GM18508 (cell line): ENCODE measurements around the gene SIRT5.

Experiments
- ATAC-seq: cut with Tn5 transposase; IDR thresholded peaks from one replicate; pipeline ENCODE4 v1.9.1; 2021; ENCODE audit warnings: moderate number of reproducible peaks; ENCODE audit not compliant: insufficient read depth, unreplicated experiment

Gene SIRT5

GRCh38 chr6:13548500-13549210 is 25.7 kb upstream of the SIRT5 start:
- ATAC-seq = no peak

GRCh38 chr6:13550656-13551055 is 23.7 kb upstream of the SIRT5 start:
- no peak for ATAC-seq

- ATAC-seq = no peak
These were observed 20.8 kb upstream of the SIRT5 start for GRCh38 chr6:13553646-13554045.

- no peak for ATAC-seq
These were observed 19.5 kb upstream of the SIRT5 start for GRCh38 chr6:13554929-13555333.

- ATAC-seq = no peak
These were observed 16.6 kb upstream of the SIRT5 start for GRCh38 chr6:13557841-13558240.

- ATAC-seq = no peak
These were observed 15.7 kb upstream of the SIRT5 start for GRCh38 chr6:13558718-13559117.

GRCh38 chr6:13559251-13559650 is 15.2 kb upstream of the SIRT5 start:
- ATAC-seq = no peak

- ATAC-seq = no peak
These were observed 14.3 kb upstream of the SIRT5 start for GRCh38 chr6:13559968-13560650.

- ATAC-seq = no peak
These were observed 13.8 kb upstream of the SIRT5 start for GRCh38 chr6:13560651-13561044.

- ATAC-seq = no peak
These were observed 12.7 kb upstream of the SIRT5 start for GRCh38 chr6:13561624-13562267.

- no peak for ATAC-seq
These were observed 11.4 kb upstream of the SIRT5 start for GRCh38 chr6:13563009-13563408.

GRCh38 chr6:13565921-13566320 is 8.5 kb upstream of the SIRT5 start:
- no peak for ATAC-seq

- no peak for ATAC-seq
These were observed 7.9 kb upstream of the SIRT5 start for GRCh38 chr6:13566500-13566899.

GRCh38 chr6:13568970-13569369 is 5.4 kb upstream of the SIRT5 start:
- no peak for ATAC-seq

GRCh38 chr6:13572240-13572639 is 2.2 kb upstream of the SIRT5 start:
- no peak for ATAC-seq

GRCh38 chr6:13572951-13573654 is 1.3 kb upstream of the SIRT5 start:
- no peak for ATAC-seq

- no peak for ATAC-seq
These were observed 711 bp upstream of the SIRT5 start for GRCh38 chr6:13573669-13574110.

GRCh38 chr6:13574149-13574570 is 241 bp upstream of the SIRT5 start:
- ATAC-seq = peak; percentile 60

- no peak for ATAC-seq
These were observed 975 bp downstream of the SIRT5 start for GRCh38 chr6:13575377-13575775.

GRCh38 chr6:13576017-13576416 is 1.6 kb downstream of the SIRT5 start:
- no peak for ATAC-seq

GRCh38 chr6:13577926-13578325 is 3.5 kb downstream of the SIRT5 start:
- ATAC-seq = no peak
